NCI-H146 (cell line): ENCODE data around the gene TRIM49.
"Not testable (repeated sequence)": the region's sequence is repeated elsewhere in the genome, so short reads cannot be mapped to it uniquely, and the experiment has no call there.

Experiments
- DNase-seq: peaks from one replicate; lab custom pipeline; 2025; lab: John Stamatoyannopoulos, UW

Gene TRIM49, protein sequence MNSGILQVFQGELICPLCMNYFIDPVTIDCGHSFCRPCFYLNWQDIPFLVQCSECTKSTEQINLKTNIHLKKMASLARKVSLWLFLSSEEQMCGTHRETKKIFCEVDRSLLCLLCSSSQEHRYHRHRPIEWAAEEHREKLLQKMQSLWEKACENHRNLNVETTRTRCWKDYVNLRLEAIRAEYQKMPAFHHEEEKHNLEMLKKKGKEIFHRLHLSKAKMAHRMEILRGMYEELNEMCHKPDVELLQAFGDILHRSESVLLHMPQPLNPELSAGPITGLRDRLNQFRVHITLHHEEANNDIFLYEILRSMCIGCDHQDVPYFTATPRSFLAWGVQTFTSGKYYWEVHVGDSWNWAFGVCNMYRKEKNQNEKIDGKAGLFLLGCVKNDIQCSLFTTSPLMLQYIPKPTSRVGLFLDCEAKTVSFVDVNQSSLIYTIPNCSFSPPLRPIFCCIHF

DNA sequence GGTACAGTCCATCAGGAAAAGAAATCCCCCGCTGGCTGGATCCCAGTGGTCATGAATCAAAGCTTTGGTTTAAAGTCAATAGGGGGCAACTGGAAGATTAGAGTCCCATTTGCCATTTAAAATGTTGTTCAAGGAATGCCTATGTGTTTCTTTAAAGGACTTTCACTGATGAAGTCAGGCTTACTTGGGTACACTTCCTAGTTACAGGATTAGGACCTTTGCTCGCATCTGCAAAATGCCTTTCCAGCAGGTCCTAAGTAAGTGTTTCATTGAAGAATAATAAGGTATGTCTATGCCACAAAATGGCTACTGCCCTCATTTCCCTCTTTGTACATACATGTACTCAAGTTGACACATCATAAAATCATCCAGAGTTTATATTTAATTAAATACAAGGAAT lies at the start of gene TRIM49:
Gene TRIM49 (minus strand): TSS at position 101 of the 400 bp plus-strand sequence. CDS start 4,106 bp downstream, outside the sequence.
- DNase-seq = not testable (repeated sequence)

DNA sequence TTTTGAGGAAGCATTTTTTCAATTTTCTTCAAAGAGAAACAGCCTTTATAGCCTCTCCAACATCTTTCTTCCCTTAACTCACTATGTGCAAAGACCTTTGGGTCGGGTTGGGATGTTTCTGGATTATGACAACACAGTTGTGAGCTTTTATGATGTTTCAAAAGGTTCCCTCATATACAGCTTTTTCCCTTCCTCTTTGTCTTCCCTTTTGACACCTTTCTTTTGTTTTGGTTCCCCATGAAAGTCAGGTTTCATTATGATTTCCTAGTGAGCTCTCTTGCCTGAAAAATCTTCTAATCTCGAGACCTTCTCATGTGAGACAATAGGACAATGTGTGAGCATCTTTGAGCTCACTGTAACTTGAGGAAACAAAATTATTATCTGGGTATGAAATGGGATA lies 18.3 kb upstream of the TRIM49 start:
- not testable (repeated sequence) for DNase-seq

DNA sequence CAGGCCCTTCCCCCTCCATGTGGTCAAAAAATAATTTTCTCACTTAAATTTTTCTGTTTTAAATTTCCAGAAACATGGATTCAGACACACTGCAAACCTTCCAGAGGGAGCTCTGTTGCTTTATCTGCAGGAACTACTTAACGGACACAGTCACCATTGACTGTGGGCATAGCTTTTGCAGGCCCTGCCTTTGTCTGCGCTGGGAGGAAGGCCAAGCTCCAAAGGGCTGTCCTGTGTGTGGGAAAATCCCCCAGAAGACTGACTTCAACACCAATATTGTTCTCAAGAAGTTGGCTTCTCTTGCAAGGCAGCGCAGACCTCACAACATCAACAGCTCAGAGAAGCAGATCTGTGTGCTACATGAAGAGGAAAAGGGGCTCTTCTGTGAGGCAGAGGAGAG lies 11.6 kb upstream of the TRIM49 start:
- DNase-seq = not testable (repeated sequence)

DNA sequence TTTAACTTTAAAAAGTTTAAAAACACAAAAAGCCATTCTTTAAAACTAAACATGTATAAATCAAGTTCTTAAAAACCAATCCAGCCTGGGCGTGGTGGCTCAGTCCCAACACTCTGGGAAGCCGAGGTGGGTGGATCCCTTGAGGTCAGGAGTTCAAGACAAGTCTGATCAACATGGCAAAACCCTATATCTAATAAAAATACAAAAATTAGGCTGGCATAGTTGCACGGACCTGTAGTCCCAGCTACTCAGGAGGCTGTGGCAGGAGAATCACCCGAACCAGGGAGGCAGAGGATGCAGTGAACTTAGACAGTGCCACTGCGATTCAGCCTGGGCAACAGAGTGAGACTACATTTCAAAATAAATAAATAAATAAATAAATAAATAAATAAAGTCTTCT lies 5.2 kb upstream of the TRIM49 start:
- not testable (repeated sequence) for DNase-seq

DNA sequence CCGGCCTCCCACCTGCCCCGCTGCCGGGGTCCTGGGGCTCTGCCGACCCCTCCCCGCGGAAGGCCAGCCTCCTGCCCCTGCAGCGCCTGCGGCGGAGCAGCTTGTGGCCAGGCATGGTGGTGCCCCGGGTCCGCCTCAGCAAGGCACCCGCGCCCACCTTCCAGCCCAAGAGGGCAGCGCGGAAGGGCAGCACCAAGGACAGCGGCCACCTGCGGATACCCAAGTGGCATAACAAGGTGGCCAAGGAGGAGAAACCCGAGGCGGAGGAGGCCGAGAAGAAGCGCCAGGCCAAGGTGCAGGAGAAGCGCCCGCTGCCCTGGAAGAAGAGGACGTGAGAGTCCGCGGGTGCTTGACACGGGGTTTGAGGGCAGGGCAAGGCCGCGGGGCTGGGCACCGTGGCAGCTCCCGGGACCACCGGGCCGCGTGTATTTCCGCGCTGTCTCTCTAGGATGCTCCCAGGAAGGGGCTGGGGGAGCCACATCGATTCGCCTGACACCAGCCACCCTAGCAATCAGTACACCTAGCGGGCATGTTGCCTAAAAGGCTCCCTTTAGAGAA lies 20.8 kb downstream of the TRIM49 start:
- DNase-seq = not testable (repeated sequence)

DNA sequence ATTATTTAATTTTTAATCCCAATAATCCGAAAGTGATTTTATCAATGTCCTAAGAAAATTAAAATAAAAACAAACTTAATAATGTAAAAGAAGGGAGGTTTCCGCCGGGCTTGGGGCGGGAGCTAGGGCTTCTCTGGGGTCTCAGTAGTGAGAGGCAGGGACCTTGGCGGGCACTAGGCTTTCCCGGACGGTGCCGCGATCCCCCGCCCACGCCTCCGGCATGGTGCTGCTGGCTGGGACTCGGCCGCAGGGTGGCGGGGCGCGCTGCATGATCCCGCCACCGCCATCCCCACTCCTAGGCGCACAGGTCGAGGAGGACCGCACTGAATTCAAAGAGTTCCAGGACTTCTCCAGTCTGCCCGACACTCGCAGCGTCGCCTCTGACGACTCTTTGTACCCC lies 22.6 kb downstream of the TRIM49 start:
- DNase-seq = not testable (repeated sequence)

DNA sequence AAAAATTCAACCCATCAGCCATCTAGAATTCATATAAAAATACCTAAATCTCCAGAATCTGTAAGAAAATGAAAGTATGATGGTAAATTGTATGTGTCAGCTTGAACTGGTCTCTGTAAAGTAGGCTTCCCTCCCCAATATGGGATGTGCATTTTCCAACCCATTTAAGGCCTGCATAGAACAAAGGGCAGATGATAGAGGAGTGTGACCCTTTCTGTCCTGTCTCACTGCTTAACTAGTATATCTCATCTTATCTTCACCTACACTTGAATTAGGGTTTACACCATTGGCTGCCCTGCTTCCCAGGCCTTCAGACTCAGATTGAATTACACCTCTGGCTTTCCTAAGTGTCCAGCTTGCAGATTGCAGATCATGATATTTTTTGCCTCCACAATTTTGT lies 57.6 kb downstream of the TRIM49 start:
- not testable (repeated sequence) for DNase-seq
